ENCODE data around the gene SCFD2.

The SCFD2 gene

GRCh38 chr4:52861879-52862616, 503.8 kb downstream of the SCFD2 start, which contains the start of gene RASL11B:
TSS of gene RASL11B (plus strand) at chr4:52862317. CDS start at chr4:52862508, 191 bp downstream.
- Mint-ChIP-seq H3K36me3 (ENCODE audit: insufficient read depth) (no peaks in the 10 kb centered on the region), H3K27me3 (peaks cover 53 to 58% of the 10 kb centered on the region in 2 donors), H3K4me1 (ENCODE audit: low read depth in 2 of 2) (peaks cover 8% of the 10 kb centered on the region in 2 donors), H3K27ac (no peak within 1 kb of the TSS), H3K4me3 (peak within 1 kb of the TSS; percentile 70), H3K9me3 (no peaks in the 10 kb centered on the region)
- peak; percentile 72 to 77 (median 72) for DNase-seq
- peak; percentile 96 for ATAC-seq (replicated peaks)

GRCh38 chr4:52861171-52861823, 504.6 kb downstream of the SCFD2 start:
- peaks cover 8% of the 10 kb centered on the region in 2 donors for H3K4me1 Mint-ChIP-seq (ENCODE audit: low read depth in 2 of 2)

DNA sequence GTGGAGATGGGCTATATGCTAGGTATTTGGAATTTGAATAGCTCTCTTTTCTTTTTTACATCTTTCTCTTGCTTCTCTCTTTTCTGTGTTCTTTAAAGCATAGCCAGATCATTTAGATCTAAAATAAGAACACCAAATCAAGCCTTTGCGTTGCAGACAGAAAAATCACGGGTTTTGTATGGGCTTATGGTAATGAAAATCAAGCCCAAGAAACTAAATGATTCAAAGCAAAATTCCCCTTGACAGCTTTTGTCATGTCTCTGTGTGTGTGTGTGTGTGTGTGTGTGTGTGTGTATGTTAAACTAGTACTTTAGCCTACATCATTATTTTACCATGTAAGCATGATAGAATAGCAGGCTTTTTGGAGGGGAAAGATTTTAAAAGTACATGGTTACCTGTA, 505.5 kb downstream of the SCFD2 start:
- Mint-ChIP-seq H3K27ac (no peak overlapping the region), H3K27me3 (peaks cover 68 to 70% of the 10 kb centered on the region in 2 donors), H3K36me3 (ENCODE audit: insufficient read depth) (no peaks in the 10 kb centered on the region), H3K4me1 (ENCODE audit: low read depth in 2 of 2) (peaks cover 8% of the 10 kb centered on the region in 2 donors), H3K9me3 (no peaks in the 10 kb centered on the region), H3K4me3 (peak overlapping the region; percentile 70)
- no peak for ATAC-seq (replicated peaks)
- no peak for DNase-seq

More at GRCh38 chr4:52861171-52861823, 504.6 kb downstream of the SCFD2 start:
- ATAC-seq (replicated peaks) (no peak), DNase-seq (no peak)
- H3K36me3 Mint-ChIP-seq (ENCODE audit: insufficient read depth), result no peaks in the 10 kb centered on the region
- peak overlapping the region; percentile 70 for H3K4me3 Mint-ChIP-seq
- peaks cover 61 to 66% of the 10 kb centered on the region in 2 donors for H3K27me3 Mint-ChIP-seq
- no peaks in the 10 kb centered on the region for H3K9me3 Mint-ChIP-seq
- H3K27ac Mint-ChIP-seq, result no peak overlapping the region

- H3K9me3 Mint-ChIP-seq, result no peaks in the 10 kb centered on the region
- no peak overlapping the region for H3K4me3 Mint-ChIP-seq
- peaks cover 8% of the 10 kb centered on the region in 2 donors for H3K4me1 Mint-ChIP-seq (ENCODE audit: low read depth in 2 of 2)
- H3K27me3 Mint-ChIP-seq, result peaks cover 59 to 66% of the 10 kb centered on the region in 2 donors
- DNase-seq (no peak), ATAC-seq (replicated peaks) (no peak)
- H3K27ac Mint-ChIP-seq, result no peak overlapping the region
- H3K36me3 Mint-ChIP-seq (ENCODE audit: insufficient read depth), result no peaks in the 10 kb centered on the region
These were observed 509.1 kb downstream of the SCFD2 start for GRCh38 chr4:52856801-52857200.

- no peak overlapping the region for H3K4me3 Mint-ChIP-seq
- H3K9me3 Mint-ChIP-seq, result no peaks in the 10 kb centered on the region
- no peak overlapping the region for H3K27ac Mint-ChIP-seq
- H3K36me3 Mint-ChIP-seq (ENCODE audit: insufficient read depth), result no peaks in the 10 kb centered on the region
- no peak for ATAC-seq (replicated peaks)
- no peak for DNase-seq
- H3K4me1 Mint-ChIP-seq (ENCODE audit: low read depth in 2 of 2), result no peaks in the 10 kb centered on the region
- peaks cover 25 to 37% of the 10 kb centered on the region in 2 donors for H3K27me3 Mint-ChIP-seq
These were observed 512.5 kb downstream of the SCFD2 start for GRCh38 chr4:52853351-52853750.

DNA sequence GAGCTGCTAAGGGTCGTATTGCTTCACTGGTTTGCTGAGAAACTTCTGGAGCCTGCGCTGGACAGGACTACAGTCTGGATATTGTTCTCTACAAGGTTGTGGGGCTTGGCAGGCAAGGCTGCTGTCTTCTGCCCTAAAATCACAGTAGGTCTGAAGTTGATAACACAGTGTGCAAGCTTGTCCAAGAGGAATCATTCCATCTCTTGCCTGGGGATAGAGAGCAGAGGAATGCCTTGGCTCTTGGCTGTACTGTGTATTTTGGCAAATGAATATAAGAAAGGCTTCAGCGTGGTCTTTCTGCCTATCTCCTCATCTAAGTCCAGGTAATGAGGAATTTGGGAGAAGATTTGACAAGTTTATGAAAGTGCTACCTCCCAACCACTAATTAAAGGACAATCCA, 513.1 kb downstream of the SCFD2 start:
- ATAC-seq (replicated peaks), result no peak
- no peak overlapping the region for H3K27ac Mint-ChIP-seq
- DNase-seq, result no peak
- no peaks in the 10 kb centered on the region for H3K4me1 Mint-ChIP-seq (ENCODE audit: low read depth in 2 of 2)
- H3K9me3 Mint-ChIP-seq, result no peaks in the 10 kb centered on the region
- H3K4me3 Mint-ChIP-seq, result no peak overlapping the region
- H3K27me3 Mint-ChIP-seq, result peaks cover 18 to 31% of the 10 kb centered on the region in 2 donors
- no peaks in the 10 kb centered on the region for H3K36me3 Mint-ChIP-seq (ENCODE audit: insufficient read depth)

GRCh38 chr4:52852041-52852440, 513.8 kb downstream of the SCFD2 start:
- no peaks in the 10 kb centered on the region for H3K9me3 Mint-ChIP-seq
- H3K27ac Mint-ChIP-seq, result no peak overlapping the region
- H3K4me1 Mint-ChIP-seq (ENCODE audit: low read depth in 2 of 2), result no peaks in the 10 kb centered on the region
- no peaks in the 10 kb centered on the region for H3K36me3 Mint-ChIP-seq (ENCODE audit: insufficient read depth)
- DNase-seq (no peak), ATAC-seq (replicated peaks) (no peak)
- H3K4me3 Mint-ChIP-seq, result no peak overlapping the region
- H3K27me3 Mint-ChIP-seq, result peaks cover 11 to 24% of the 10 kb centered on the region in 2 donors

DNA sequence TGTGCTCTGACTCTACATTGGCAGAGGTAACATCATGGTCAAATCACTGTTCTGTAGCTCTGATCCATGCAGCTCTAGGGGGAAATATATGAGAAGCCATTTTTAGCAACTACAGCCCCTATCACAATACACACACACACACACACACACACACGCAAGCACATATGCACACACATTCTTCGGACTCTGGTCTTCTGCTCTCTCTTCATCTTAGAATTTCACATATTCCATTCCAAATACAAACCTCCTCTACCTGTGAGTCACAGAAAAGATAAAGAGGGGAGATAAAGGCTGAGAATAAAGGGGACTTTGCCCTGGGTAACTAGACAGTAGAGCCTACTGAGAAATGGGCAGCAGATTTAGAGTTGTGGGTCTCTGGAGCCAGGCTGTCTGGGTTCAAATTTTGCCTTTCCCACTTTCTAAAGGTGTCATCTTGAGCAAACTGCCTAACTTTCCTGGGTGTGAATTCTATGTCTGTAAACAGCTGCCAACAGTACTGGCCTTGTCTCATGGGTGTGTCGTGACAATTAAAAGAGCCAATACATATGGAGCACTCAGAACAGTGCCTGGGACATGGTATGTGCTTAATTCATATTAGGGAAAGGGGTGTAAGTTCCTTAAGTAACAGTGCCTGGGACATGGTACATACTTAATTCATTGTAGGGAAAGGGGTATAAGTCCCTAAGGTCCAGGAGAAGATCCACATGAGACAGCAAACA, 515.3 kb downstream of the SCFD2 start:
- Mint-ChIP-seq H3K4me1 (ENCODE audit: low read depth in 2 of 2) (no peaks in the 10 kb centered on the region), H3K27me3 (peaks cover 0 to 10% of the 10 kb centered on the region in 2 donors), H3K4me3 (no peak overlapping the region), H3K9me3 (no peaks in the 10 kb centered on the region), H3K27ac (no peak overlapping the region), H3K36me3 (ENCODE audit: insufficient read depth) (no peaks in the 10 kb centered on the region)
- no peak for DNase-seq
- no peak for ATAC-seq (replicated peaks)

DNA sequence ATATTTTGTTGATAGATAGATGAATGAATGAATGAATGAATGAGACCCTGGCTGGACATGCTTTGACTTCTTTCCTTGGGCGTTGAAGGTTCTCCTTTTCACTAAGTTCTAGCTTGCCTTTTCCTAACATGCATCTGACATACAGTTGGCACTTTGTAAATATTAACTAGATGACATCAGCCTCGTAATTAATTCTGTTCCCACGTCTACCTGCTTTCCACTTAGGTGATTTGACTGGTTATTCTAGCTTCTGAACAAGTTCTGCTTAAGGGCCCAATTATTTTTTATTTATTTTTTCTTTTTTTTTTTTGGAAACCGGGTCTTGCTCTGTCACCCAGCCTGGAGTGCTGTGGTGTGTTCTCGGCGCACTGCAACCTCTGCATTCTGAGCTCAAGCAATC, 517.6 kb downstream of the SCFD2 start:
- Mint-ChIP-seq H3K4me1 (ENCODE audit: low read depth in 2 of 2) (peaks cover 0 to 3% of the 10 kb centered on the region in 2 donors), H3K27me3 (peaks cover 0 to 10% of the 10 kb centered on the region in 2 donors), H3K4me3 (no peak overlapping the region), H3K27ac (no peak overlapping the region), H3K36me3 (ENCODE audit: insufficient read depth) (no peaks in the 10 kb centered on the region), H3K9me3 (no peaks in the 10 kb centered on the region)
- no peak for DNase-seq
- ATAC-seq (replicated peaks), result no peak

DNA sequence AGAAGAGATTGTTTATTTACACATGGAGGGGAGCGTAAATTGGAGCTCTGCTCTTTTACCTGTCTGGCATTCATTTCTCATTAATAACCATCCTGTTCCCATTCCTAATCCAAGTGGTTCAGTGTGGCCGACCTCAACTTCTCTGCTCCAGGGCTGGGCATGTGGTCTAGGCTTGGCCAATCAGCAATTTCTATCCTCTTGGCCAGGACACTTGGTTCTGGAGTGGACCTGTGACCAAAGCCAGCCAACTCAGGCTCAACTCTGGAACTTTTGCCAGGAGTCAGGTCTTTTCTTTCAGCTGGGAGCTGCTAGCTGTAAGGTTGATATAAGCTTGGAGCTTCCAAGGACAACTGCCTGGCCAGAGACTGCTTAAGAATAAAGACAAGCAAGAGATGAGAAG, 519.4 kb downstream of the SCFD2 start:
- no peak overlapping the region for H3K4me3 Mint-ChIP-seq
- H3K36me3 Mint-ChIP-seq (ENCODE audit: insufficient read depth), result no peaks in the 10 kb centered on the region

DNA sequence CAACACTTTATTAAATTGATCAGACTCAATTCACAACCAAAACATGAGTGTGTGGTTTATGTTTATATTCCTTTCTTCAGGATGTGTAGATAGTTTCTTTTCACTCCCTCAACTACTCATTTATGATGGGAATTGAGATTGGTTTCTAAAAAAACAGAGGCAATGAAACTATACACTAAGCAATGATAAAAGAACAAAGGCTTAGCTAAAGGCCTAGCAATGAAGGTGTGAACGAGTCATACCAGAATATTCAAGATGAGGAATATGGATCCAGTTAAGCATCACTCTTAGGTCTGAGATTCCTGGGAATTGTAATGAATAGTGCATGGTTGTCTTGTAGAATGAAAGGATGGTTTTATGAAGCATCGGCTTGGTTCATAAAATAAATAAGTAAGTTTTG, 521.3 kb downstream of the SCFD2 start:
- H3K36me3 Mint-ChIP-seq (ENCODE audit: insufficient read depth), result no peaks in the 10 kb centered on the region
- H3K27me3 Mint-ChIP-seq, result peaks cover 0 to under 1% of the 10 kb centered on the region in 2 donors
- peaks cover 0 to 3% of the 10 kb centered on the region in 2 donors for H3K4me1 Mint-ChIP-seq (ENCODE audit: low read depth in 2 of 2)
- no peak overlapping the region for H3K27ac Mint-ChIP-seq
- DNase-seq (no peak), ATAC-seq (replicated peaks) (no peak)
- H3K4me3 Mint-ChIP-seq, result no peak overlapping the region
- H3K9me3 Mint-ChIP-seq, result no peaks in the 10 kb centered on the region

More for the DNA sequence above, 519.4 kb downstream of the SCFD2 start:
- peaks cover 0 to 3% of the 10 kb centered on the region in 2 donors for H3K4me1 Mint-ChIP-seq (ENCODE audit: low read depth in 2 of 2)
- no peak overlapping the region for H3K27ac Mint-ChIP-seq
- H3K27me3 Mint-ChIP-seq, result peaks cover 0 to 2% of the 10 kb centered on the region in 2 donors
- DNase-seq (no peak), ATAC-seq (replicated peaks) (no peak)
- no peaks in the 10 kb centered on the region for H3K9me3 Mint-ChIP-seq

DNA sequence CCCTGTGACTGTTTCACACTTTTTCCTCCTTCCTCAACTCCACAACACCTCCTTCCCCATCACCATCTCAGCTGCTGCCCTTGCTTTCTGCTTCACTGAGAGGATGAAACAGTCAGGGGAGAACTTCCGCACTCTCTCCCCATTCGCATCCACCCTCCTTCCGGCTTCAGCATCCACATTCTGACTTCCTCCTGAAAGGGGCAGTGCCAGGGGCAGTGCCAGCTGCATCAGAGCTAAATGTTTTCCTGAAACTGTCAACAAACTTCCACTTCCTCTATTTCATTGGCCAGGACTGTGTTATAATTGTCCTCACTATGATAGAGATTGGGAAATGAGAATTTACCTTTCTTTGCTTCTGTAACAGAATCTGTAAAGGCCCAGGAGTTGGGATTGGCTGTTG, 521.9 kb downstream of the SCFD2 start:
- Mint-ChIP-seq H3K27ac (no peak overlapping the region), H3K4me3 (no peak overlapping the region), H3K36me3 (ENCODE audit: insufficient read depth) (no peaks in the 10 kb centered on the region), H3K9me3 (no peaks in the 10 kb centered on the region), H3K27me3 (peaks cover 6 to 7% of the 10 kb centered on the region in 2 donors), H3K4me1 (ENCODE audit: low read depth in 2 of 2) (peaks cover 0 to 3% of the 10 kb centered on the region in 2 donors)
- DNase-seq, result no peak
- ATAC-seq (replicated peaks), result no peak

- H3K27me3 Mint-ChIP-seq, result peaks cover 8 to 12% of the 10 kb centered on the region in 2 donors
- no peaks in the 10 kb centered on the region for H3K9me3 Mint-ChIP-seq
- H3K4me3 Mint-ChIP-seq, result no peak overlapping the region
- DNase-seq (no peak), ATAC-seq (replicated peaks) (no peak)
- H3K27ac Mint-ChIP-seq, result no peak overlapping the region
- no peaks in the 10 kb centered on the region for H3K36me3 Mint-ChIP-seq (ENCODE audit: insufficient read depth)
- H3K4me1 Mint-ChIP-seq (ENCODE audit: low read depth in 2 of 2), result peaks cover 0 to 3% of the 10 kb centered on the region in 2 donors
These were observed 522.5 kb downstream of the SCFD2 start for GRCh38 chr4:52843351-52843750.

Data from effector memory CD8-positive, alpha-beta T cell (primary cell).